H1 (cell line): ENCODE data around the gene PHF10. TPM values are rescaled to one million over a fixed set of nuclear protein-coding genes. Genes with fewer than 3 reads are reported as not detected.

Experiments
- CTCF ChIA-PET: fragments of 300-600 bp; sonication (Branson Sonifier 250); formaldehyde crosslinking; loops from one replicate; lab custom pipeline; 2021; ENCODE audit not compliant: partially characterized antibody; lab: Charles Lee
- POLR2A ChIA-PET: fragments of 300-600 bp; sonication (Branson Sonifier 250); formaldehyde crosslinking; loops from one replicate; lab custom pipeline; 2021; ENCODE audit warnings: inconsistent platforms; ENCODE audit not compliant: partially characterized antibody; lab: Charles Lee
- DNase-seq, 2 experiments: peaks; one replicate each; pipeline versions ENCODE4 v3.0.0 to v3.0.0-alpha.2; 2010 to 2022; ENCODE audit warnings: low spot score in 2 of 2, low read depth in 1 of 2, mixed read lengths in 1 of 2
- FAIRE-seq: peaks from 2 replicates; lab custom pipeline; 2011; peaks lifted over from hg19 to GRCh38; lab: Jason Lieb, UNC
- H2AFZ ChIP-seq: 2 replicates; pipeline ENCODE4 v1.8.1; 2012; ENCODE audit warnings: low read length, inconsistent platforms
- H2AK5ac ChIP-seq: 2 replicates; pipeline ENCODE4 v1.6.1; 2013; ENCODE audit warnings: low read depth, low read length
- H2BK120ac ChIP-seq: replicated peaks from 2 replicates; pipeline ENCODE3; 2013; ENCODE audit warnings: low read depth, low read length, inconsistent platforms
- H2BK12ac ChIP-seq: 2 replicates; pipeline ENCODE4 v1.6.1; 2013; ENCODE audit warnings: low read depth, low read length
- H2BK15ac ChIP-seq: 2 replicates; pipeline ENCODE4 v1.6.1; 2013; ENCODE audit warnings: low read length
- H2BK20ac ChIP-seq: 2 replicates; pipeline ENCODE4 v1.6.1; 2013; ENCODE audit warnings: low read length
- H2BK5ac ChIP-seq: 2 replicates; pipeline ENCODE4 v1.6.1; 2013; ENCODE audit warnings: low read depth, low read length
- H3K14ac ChIP-seq: 2 replicates; pipeline ENCODE4 v1.6.1; 2013; ENCODE audit warnings: inconsistent platforms; ENCODE audit not compliant: insufficient read length
- H3K18ac ChIP-seq: 2 replicates; pipeline ENCODE4 v1.6.1; 2013; ENCODE audit warnings: low read length; ENCODE audit errors: extremely low read depth
- H3K23ac ChIP-seq: 2 replicates; pipeline ENCODE4 v1.6.1; 2013; ENCODE audit warnings: inconsistent platforms; ENCODE audit not compliant: insufficient read length
- H3K23me2 ChIP-seq: 2 replicates; pipeline ENCODE4 v1.6.1; 2013; ENCODE audit warnings: low read depth, low read length
- H3K27ac ChIP-seq: 2 replicates; pipeline ENCODE4 v1.6.1; 2011; ENCODE audit warnings: low read depth, low read length, inconsistent platforms
- H3K27me3 ChIP-seq, 4 experiments: replicated peaks in 1 of 4; 1 replicate in 1 of 4; 2 replicates in 3 of 4; pipeline versions ENCODE4 v1.6.1 to v1.8.1; 2011 to 2013; ENCODE audit warnings: low read length in 3 of 4, mild to moderate bottlenecking in 3 of 4, inconsistent platforms in 2 of 4, mixed read lengths in 2 of 4, moderate library complexity in 1 of 4; ENCODE audit not compliant: control insufficient read depth in 3 of 4, insufficient read depth in 3 of 4; ENCODE audit errors: extremely low read depth in 1 of 4
- H3K36me3 ChIP-seq, 4 experiments: 2 replicates each; pipeline versions ENCODE4 v1.6.1 to v1.8.1; 2011 to 2013; ENCODE audit warnings: mild to moderate bottlenecking in 4 of 4, low read length in 3 of 4, moderate library complexity in 2 of 4, control low read depth in 1 of 4, inconsistent platforms in 1 of 4; ENCODE audit not compliant: insufficient read depth in 4 of 4, control insufficient read depth in 2 of 4
- H3K4ac ChIP-seq: replicated peaks from 2 replicates; pipeline ENCODE3; 2013; ENCODE audit warnings: low read length, low read depth, mixed read lengths, inconsistent platforms; ENCODE audit not compliant: insufficient read length
- H3K4me1 ChIP-seq, 4 experiments: replicated peaks in 1 of 4; 1 replicate in 1 of 4; 2 replicates in 3 of 4; pipeline versions ENCODE4 v1.6.1 to v1.8.1; 2011 to 2013; ENCODE audit warnings: low read length in 3 of 4, inconsistent platforms in 2 of 4, mixed read lengths in 1 of 4; ENCODE audit not compliant: insufficient read depth in 4 of 4, control insufficient read depth in 3 of 4
- H3K4me2 ChIP-seq, 2 experiments: 2 replicates each; pipeline versions ENCODE4 v1.6.1 to v1.8.1; 2011 to 2013; ENCODE audit warnings: low read depth in 2 of 2, low read length in 2 of 2, control low read depth in 1 of 2, inconsistent platforms in 1 of 2, mild to moderate bottlenecking in 1 of 2; ENCODE audit not compliant: insufficient read depth in 1 of 2
- H3K4me3 ChIP-seq, 4 experiments: fragments of 200-600, 300-600 bp in 1 of 4; sonication (generic), shearing (Covaris generic), sonication (Bioruptor Twin) in 1 of 4; 2 replicates each; pipeline versions ENCODE4 v1.5.1 to v1.8.1; 2011 to 2016; ENCODE audit warnings: low read length in 4 of 4, low read depth in 3 of 4, control low read depth in 2 of 4, inconsistent platforms in 2 of 4, mild to moderate bottlenecking in 2 of 4, mixed read lengths in 1 of 4, moderate library complexity in 1 of 4; ENCODE audit not compliant: insufficient read depth in 2 of 4; ENCODE audit errors: extremely low read depth in 1 of 4
- H3K56ac ChIP-seq: replicated peaks from 2 replicates; pipeline ENCODE3; 2013; ENCODE audit warnings: low read depth, mild to moderate bottlenecking, mixed read lengths, low read length, inconsistent platforms; ENCODE audit not compliant: insufficient read length
- H3K79me1 ChIP-seq: 2 replicates; pipeline ENCODE4 v1.6.1; 2013; ENCODE audit warnings: low read depth, low read length, control low read depth
- H3K79me2 ChIP-seq, 2 experiments: 2 replicates each; pipeline versions ENCODE4 v1.6.1 to v1.8.1; 2012 to 2013; ENCODE audit warnings: low read length in 2 of 2, mild to moderate bottlenecking in 2 of 2, inconsistent platforms in 1 of 2; ENCODE audit not compliant: insufficient read depth in 2 of 2, control insufficient read depth in 1 of 2
- H3K9ac ChIP-seq, 4 experiments: replicated peaks in 1 of 4; 1 replicate in 1 of 4; 2 replicates in 3 of 4; pipeline versions ENCODE4 v1.6.1 to v1.8.1; 2011 to 2013; ENCODE audit warnings: low read depth in 3 of 4, low read length in 3 of 4, control low read depth in 2 of 4, mild to moderate bottlenecking in 2 of 4, moderate library complexity in 2 of 4, inconsistent platforms in 1 of 4; ENCODE audit errors: extremely low read depth in 1 of 4
- H3K9me3 ChIP-seq, 2 experiments: 2 replicates each; pipeline versions ENCODE4 v1.6.1 to v1.8.1; 2012 to 2013; ENCODE audit warnings: mild to moderate bottlenecking in 2 of 2, moderate library complexity in 2 of 2, control low read depth in 1 of 2, inconsistent platforms in 1 of 2, low read depth in 1 of 2, low read length in 1 of 2, mixed read lengths in 1 of 2; ENCODE audit not compliant: insufficient read depth in 2 of 2
- H4K20me1 ChIP-seq, 2 experiments: replicated peaks in 1 of 2; 2 replicates each; pipeline versions ENCODE3 to v1.8.1; 2011 to 2013; ENCODE audit warnings: inconsistent platforms in 2 of 2, low read length in 2 of 2, mild to moderate bottlenecking in 1 of 2; ENCODE audit not compliant: insufficient read depth in 2 of 2, control insufficient read depth in 1 of 2
- H4K5ac ChIP-seq: 2 replicates; pipeline ENCODE4 v1.6.1; 2013; ENCODE audit warnings: low read length, low read depth, mixed read lengths, inconsistent platforms; ENCODE audit not compliant: insufficient read length
- H4K8ac ChIP-seq: 2 replicates; pipeline ENCODE4 v1.8.0; 2013; ENCODE audit warnings: mild to moderate bottlenecking, moderate library complexity, low read length, inconsistent platforms; ENCODE audit not compliant: insufficient read depth; ENCODE audit errors: extremely low read depth
- H4K91ac ChIP-seq: replicated peaks from 2 replicates; pipeline ENCODE3; 2013; ENCODE audit warnings: low read length, mixed read lengths, inconsistent platforms; ENCODE audit not compliant: insufficient read length
- WGBS, 2 experiments: shearing (Covaris generic) in 1 of 2; methylation state at CpG; one replicate each; pipeline versions ENCODE4 v1.1.6 to v1.1.7; 2013 to 2015; ENCODE audit warnings: low lambda C conversion rate in 2 of 2, mixed read lengths in 2 of 2, inconsistent platforms in 1 of 2, low coverage in 1 of 2, missing lambda C conversion rate in 1 of 2; ENCODE audit not compliant: insufficient replicate concordance in 2 of 2, insufficient coverage in 1 of 2, insufficient read length in 1 of 2; ENCODE audit errors: extremely low coverage in 1 of 2, missing lambda C conversion rate in 1 of 2; 5-methylcytosine and 5-hydroxymethylcytosine counted together
- polyA plus RNA-seq, 7 experiments: library from polyadenylated mRNA; depleted of rRNA in 3 of 7; stranded (reverse) in 5 of 7; unstranded in 2 of 7; fragments of >200 nt in 5 of 7; fragments of 200-250 nt in 2 of 7; gene quantifications; 1 replicate in 5 of 7; 2 replicates in 1 of 7; 4 replicates in 1 of 7; pipeline versions ENCODE4 v1.2.1 to v1.2.3, GENCODE V29; 2011 to 2013; ENCODE audit warnings: missing spikeins in 2 of 7, mixed read lengths in 2 of 7
- total RNA-seq: library from RNA; stranded (reverse); fragmentation: NEBNext Ultra II Directional; extraction: Animal tissue kit (Norgen Biotek cat#: 25700); gene quantifications from 2 replicates; pipeline ENCODE4 v1.2.1, GENCODE V29; 2021

The PHF10 gene
- total and polyA plus RNA-seq, 2 of the 8 experiments (the other 6 are each of a cell fraction or from before 2014, with no cell fraction given), result 15.6 to 51.1 TPM

- no peak for FAIRE-seq
Measured at GRCh38 chr6:169691260-169691659, 33.0 kb downstream of the PHF10 start.

More at GRCh38 chr6:169691260-169691659, 33.0 kb downstream of the PHF10 start:
- Histone ChIP-seq H3K4me3 (no peak overlapping the region), H3K4ac (no peak overlapping the region), H4K20me1 (peaks cover 2 to 4% of the 10 kb centered on the region in 2 experiments), H3K56ac (no peak overlapping the region), H4K91ac (no peak overlapping the region), H2AK5ac (no peak overlapping the region), H3K14ac (no peak overlapping the region), H3K4me1 (no peaks in the 10 kb centered on the region), H2BK20ac (no peak overlapping the region), H3K79me2 (peaks cover 3 to 69% of the 10 kb centered on the region in 2 experiments), H4K8ac (no peak overlapping the region), H3K4me2 (no peak overlapping the region), H4K5ac (no peak overlapping the region), H2BK12ac (no peak overlapping the region), H3K27ac (no peak overlapping the region), H3K23me2 (no peaks in the 10 kb centered on the region), H2AFZ (no peak overlapping the region), H2BK120ac (no peak overlapping the region), H3K18ac (no peak overlapping the region), H2BK5ac (no peak overlapping the region), H3K9ac (no peak overlapping the region), H3K27me3 (no peaks in the 10 kb centered on the region), H2BK15ac (no peak overlapping the region), H3K79me1 (peaks cover 12% of the 10 kb centered on the region), H3K9me3 (no peaks in the 10 kb centered on the region; a peak in 1 of 4 replicates), H3K36me3 (peaks cover 0 to 36% (median 17%) of the 10 kb centered on the region in 4 experiments; a peak in 6 of 8 replicates), H3K23ac (no peak overlapping the region)
- DNase-seq, result no peak
- 94% methylated on average over 2 of the region's 2 CpGs; no CpG with 5 or more reads in 1 of the 2 experiments for WGBS, 2 experiments
- POLR2A ChIA-PET, result interaction anchor here (1.9 to 2.8 kb wide), 2 partner anchors 9 kb away, joined by 4 to 9 read pairs; no protein-coding TSS in a partner anchor
- CTCF ChIA-PET, result no interaction called here
